ENCODE measurements around the gene DTX3. TPM values are rescaled to one million over a fixed set of nuclear protein-coding genes. Genes with fewer than 3 reads are reported as not detected.

The DTX3 gene
- total and polyA plus RNA-seq, 12 donors: 16.9 to 58.2 (median 22.2) TPM

- peaks cover 0 to 57% (median 0%) of the 10 kb centered on the region in 7 donors for H3K27me3 ChIP-seq
- peak overlapping the region; percentile 69 to 92 (median 85) for H3K27ac ChIP-seq
- intact Hi-C loops (cut with DNase I): no loop called here
- no peak for ATAC-seq
- peaks cover 0 to 50% (median 6%) of the 10 kb centered on the region in 9 donors for H3K36me3 ChIP-seq
- TF ChIP-seq CTCF (IDR thresholded peaks at IDR 0.05): no peak
- WGBS, 2 donors: 11 to 15% methylated on average over 21 to 23 of the region's 23 CpGs
- H3K4me3 ChIP-seq: peak overlapping the region; percentile 57 to 80 (median 70)
- H3K4me1 ChIP-seq: peaks cover 0 to 89% (median 33%) of the 10 kb centered on the region in 9 donors
- H3K9me3 ChIP-seq: no peaks in the 10 kb centered on the region
- DNase-seq: no peak
These were observed 7.4 kb downstream of the DTX3 start for GRCh38 chr12:57611827-57612710.

GRCh38 chr12:57612711-57613426 lies 8.2 kb downstream of the DTX3 start:
- peak overlapping the region in 4 of 10 donors; percentile 63 to 77 (median 70) for H3K4me3 ChIP-seq

DNA sequence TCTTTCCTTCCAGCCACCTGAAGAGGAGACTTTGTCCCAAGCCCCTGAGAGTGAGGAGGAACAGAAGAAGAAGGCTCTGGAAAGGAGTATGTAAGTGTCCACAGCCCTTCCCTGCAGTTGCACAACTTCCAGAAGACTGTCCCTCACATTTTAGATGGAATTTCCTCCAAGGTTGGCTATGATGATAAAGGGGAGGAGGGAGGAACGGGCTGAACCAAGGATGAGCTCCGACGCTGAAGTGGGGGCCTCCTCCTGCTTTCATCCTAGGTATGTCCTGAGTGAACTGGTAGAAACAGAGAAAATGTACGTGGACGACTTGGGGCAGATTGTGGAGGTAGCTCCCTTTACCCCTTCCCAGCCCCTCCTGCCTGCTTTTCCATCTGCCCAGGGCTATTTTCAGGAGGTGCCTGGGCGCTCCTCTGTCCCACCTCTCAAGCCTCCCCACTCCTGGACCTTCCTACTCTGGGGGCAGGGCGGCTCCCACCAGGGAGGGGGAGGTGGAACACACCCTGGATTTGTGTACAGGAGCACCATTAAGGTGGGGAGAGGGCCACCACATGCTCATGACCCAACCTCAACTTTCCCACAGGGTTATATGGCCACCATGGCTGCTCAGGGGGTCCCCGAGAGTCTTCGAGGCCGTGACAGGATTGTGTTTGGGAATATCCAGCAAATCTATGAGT lies 8.9 kb downstream of the DTX3 start:
- peak overlapping the region in 2 of 10 donors; percentile 0 to 91 for H3K27ac ChIP-seq
- DNase-seq (no peak), ATAC-seq (no peak)
- 81 to 87% methylated on average over 10 of the region's 10 CpGs for WGBS, 2 donors
- intact Hi-C loops (cut with DNase I): no loop called here
- TF ChIP-seq CTCF (IDR thresholded peaks at IDR 0.05): no peak
- H3K4me1 ChIP-seq: peaks cover 0 to 81% (median 33%) of the 10 kb centered on the region in 9 donors
- peaks cover 0 to 72% (median 0%) of the 10 kb centered on the region in 7 donors for H3K27me3 ChIP-seq
- no peak overlapping the region for H3K4me3 ChIP-seq
- no peaks in the 10 kb centered on the region for H3K9me3 ChIP-seq
- peaks cover 0 to 37% (median 6%) of the 10 kb centered on the region in 9 donors for H3K36me3 ChIP-seq

More at GRCh38 chr12:57612711-57613426, 8.2 kb downstream of the DTX3 start:
- peaks cover 0 to 81% (median 33%) of the 10 kb centered on the region in 9 donors for H3K4me1 ChIP-seq
- no peak for TF ChIP-seq CTCF (IDR thresholded peaks at IDR 0.05)
- DNase-seq (no peak), ATAC-seq (no peak)
- peaks cover 0 to 42% (median 6%) of the 10 kb centered on the region in 9 donors for H3K36me3 ChIP-seq
- 86 to 89% methylated on average over 10 of the region's 10 CpGs for WGBS, 2 donors
- peaks cover 0 to 65% (median 0%) of the 10 kb centered on the region in 7 donors for H3K27me3 ChIP-seq
- H3K9me3 ChIP-seq: no peaks in the 10 kb centered on the region
- H3K27ac ChIP-seq: peak overlapping the region in 5 of 10 donors; percentile 0 to 92 (median 85)
- intact Hi-C loops (cut with DNase I): no loop called here

Data from heart right ventricle (tissue), 16 donors.